Measurements from ENCODE around the gene MAP4K4. TPM values are rescaled to one million over a fixed set of nuclear protein-coding genes. Genes with fewer than 3 reads are reported as not detected.

MAP4K4 gene
- total RNA-seq, 1 experiment from 2014 or later: 37.6 TPM

DNA sequence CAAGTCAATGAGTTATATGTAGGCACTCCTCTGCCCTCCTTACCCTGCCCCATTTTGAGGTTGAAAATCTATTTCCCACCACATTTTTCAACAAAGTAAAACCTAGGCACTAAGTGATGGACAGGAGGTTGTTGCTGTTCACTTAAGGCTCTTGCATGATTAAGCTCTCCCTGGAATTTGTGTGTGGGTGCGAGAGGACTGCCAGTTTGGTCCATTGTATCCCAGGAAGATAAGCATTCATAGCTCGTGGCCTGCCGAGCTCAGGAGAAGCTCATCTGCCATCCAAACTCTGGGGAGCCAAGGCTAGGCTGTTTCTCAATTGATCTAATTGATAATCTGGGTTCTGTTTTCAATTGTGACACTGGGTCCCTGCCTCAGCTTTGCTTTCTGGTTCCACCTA, 4.7 kb upstream of the MAP4K4 start:
- no peak for DNase-seq (ENCODE audit: low read depth)

DNA sequence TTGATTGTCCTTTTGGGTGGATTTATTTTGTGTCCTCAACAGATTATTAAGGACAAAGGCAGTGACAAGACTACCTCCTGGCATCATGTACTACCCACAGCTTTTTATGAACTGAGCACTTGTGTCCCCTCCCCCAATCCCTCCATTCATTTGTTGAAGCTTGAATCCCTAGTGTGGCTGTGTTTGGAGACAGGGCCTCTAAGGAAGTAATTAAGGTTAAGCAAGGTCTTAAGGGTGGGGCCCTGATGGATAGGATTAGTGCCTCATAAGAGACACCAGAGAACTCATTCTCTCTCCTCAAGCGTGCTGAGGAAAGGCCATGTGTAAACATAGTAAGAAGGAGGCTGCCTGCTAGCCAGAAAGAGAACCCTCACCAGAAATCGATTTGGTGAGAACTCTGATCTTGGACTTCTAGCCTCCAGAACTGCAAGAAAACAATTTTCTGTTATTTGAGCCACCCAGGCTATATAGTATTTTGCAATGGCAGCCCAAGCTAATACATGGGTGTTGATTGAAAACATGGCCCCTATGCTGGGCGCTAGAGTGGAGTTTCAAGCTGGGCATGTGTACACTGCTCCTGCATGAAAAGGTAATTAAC, 3.4 kb upstream of the MAP4K4 start:
- DNase-seq (ENCODE audit: low read depth): no peak

DNA sequence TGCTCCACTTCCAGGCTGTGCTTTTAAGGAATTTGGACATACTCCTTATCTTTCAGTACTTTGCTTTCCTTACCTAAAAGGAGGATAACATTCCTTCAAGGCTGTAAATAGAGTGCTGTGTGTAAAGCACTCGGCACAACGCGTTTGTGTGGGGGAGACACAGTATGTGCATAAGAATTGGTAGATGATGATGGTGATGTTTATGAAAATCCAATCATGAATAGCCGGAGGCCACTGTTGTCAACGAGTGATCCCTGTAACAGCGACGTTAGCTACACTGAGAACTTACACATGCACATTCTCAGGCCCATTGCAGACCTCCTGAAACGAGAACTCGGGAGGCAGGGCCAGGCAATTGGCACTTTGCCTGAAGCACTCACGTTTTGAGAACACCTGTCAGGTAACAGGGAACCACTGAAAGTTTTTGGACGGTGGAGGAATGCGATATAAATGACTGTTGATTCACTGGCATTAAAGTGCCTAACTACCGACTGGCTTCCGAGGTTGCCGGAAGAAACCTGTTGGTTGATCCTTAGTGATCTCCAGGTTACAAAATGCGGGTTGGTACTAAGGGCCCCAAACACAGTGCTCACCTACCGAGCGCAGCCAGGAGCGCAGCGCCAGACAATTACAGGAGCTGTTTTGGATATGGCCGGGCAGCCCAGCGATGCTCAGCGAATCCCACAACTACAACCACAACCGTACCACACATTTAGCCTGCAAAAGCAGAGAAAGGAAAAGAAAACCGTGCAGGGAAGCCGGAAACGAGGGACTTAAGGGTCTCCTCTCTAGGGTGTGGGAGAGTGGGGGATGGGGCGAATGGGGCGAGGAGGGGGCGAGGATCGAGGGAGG, 1.0 kb upstream of the MAP4K4 start:
- no peak for DNase-seq (ENCODE audit: low read depth)

DNA sequence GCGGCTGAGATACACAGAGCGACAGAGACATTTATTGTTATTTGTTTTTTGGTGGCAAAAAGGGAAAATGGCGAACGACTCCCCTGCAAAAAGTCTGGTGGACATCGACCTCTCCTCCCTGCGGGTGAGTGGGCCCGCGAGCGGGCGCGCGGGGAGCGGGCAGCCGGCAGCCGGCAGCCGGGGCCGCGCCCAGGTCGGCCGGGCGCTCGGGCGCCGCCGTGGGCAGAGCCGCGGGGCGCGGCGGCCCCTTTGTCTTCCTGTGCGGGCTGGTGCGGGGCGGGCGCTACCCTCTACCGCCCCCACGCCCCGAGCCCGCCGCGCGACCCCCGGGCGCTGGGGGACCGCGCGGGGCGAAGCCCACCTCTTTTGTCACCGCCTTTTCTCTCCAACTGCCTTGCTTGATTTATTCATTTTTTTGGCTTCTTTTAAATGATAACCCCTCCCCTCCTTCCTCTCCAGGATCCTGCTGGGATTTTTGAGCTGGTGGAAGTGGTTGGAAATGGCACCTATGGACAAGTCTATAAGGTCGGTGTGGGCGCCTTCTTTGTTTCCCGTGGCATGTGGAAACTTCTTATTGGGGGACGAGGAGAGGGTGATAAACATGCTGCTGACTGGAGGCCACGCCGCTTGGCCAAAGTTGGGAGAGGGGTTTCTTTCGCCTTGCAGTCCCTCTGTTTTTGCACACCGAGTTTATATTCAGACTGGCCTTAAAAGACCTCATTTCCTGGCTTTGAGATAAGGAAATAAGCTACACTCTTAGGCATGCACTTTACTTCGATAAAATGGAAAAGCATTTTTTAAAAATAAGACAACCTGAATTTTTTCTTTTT, 722 bp downstream of the MAP4K4 start:
- DNase-seq (ENCODE audit: low read depth): peak; percentile 33

DNA sequence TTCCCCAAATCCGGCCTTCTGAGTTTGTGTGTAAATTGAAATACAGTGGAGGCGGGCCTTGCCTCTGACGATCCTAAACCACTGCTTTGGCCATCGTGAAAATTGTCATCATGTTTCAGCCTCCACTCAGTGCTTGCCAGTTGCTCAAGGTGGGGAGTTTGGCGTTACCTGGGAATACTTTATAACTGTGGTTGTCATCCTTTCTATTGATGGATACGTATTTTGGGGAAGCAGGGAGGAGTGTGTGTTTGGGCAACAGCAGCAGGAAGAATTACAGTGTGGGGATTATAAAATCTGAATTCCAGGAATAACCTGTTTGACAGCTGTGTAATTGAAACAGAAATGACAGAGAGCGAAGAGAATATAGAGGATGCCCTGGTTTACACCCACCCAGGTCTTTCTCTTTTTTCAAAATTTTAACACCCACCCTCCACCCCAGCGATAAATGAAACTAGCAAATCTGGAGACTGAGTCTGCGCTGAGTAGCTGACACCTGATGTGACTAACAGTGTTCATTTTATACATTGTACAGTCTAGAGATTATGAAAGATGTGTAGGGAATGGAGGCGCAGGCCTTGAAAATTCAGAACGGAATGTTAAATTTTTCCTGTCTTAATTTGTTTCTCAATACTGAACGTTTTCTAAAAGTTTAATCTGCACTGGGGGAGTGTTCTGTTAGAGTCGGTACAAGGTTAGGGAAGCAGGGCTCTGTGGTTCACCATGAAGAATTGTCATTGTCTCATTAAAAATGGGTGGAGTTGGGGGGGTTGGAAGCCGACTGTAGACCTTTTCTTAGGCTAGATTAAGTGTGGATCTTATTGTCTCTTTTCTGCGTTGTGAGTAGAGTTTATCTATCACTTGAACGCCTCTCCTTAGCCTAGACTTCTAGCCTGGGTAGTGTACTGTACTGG, 1.6 kb downstream of the MAP4K4 start:
- peak; percentile 50 for DNase-seq (ENCODE audit: low read depth)

DNA sequence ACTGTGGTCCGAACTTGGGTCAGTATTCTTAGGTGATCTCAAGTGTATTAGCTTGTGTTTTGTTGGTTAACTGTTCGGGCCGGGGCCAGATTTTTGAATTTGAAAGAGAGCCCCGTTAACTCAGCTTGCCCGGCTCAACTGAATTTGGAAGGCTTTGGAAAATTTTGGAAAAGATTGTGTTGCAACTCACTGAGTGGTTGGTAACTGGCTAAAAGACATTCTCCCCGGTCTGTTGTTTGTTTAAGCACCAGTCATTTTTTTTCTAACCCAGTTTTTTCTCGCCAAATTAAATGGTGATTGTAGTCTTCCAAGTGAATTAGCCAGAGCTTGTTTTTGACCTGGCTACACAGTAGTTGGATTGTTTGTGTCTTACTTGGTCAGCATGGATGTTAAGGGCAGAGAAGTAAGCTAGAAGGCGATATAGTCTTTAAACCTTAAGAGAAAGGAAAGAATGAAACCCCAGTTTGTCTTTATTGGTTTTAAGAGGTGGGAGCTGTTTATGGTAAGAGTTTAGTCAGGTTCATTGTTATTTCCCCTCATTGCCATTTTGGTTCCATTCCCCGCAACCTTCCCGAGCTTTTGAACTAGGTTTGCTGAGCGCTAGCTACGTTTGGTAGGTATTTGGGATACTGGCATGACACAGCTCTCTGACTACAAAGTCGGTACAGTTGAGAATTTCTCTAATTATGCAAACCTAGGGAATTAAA, 2.4 kb downstream of the MAP4K4 start:
- DNase-seq (ENCODE audit: low read depth): peak; percentile 47

DNA sequence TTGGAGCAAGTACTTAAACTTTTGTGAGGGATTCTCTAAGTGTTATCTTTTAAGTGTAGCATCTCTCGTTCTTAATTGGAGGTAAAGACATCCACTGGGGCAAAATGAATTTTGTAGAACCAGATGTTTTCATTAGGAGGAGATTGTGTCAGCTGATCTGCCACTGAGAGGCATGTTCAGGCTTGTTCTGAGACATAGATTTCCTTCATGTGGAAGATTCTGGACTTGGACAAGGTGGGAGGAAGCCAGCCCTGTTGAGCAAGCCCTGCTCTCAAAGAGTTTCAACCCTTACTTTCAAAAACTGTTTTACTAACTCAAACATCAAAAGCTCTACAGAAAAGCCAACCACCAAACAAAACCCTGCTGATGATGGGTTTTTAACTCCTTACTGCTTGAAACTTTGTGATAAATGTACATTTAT, 6.5 kb downstream of the MAP4K4 start:
- DNase-seq (ENCODE audit: low read depth): no peak

DNA sequence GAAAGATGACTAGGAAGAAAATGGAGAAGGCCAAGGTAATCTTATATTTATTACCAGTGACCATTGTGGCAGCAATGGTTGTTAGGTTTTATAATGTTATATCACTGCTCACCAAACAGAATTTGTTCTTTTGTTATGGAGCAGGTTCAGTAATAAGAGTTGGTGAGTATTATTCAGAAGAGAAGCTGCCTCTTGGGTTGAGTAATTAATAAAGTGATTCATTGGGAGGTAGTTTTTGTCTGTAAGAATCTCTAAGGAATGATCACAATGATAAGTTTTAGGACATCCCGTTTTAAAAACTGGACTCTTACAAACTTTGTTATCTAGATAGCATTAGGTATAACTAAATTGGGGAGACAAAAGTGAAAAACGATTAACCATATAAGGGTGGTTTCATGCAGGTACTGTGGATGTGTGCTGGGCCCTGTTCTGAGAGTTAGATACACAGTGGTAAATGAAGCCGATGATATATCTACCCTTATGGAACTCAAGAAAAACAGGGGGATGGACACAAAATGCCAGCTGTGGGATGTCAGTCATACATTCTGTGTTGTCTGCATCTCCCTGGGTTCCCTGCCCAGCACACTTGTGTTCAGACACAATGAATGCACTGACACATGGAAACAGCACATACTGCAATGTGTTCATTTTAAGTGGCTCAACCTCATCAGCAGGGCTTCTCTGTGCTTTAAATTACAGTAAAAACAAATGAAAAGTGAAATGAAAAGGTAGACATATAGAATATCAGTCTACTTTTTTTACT, 7.5 kb downstream of the MAP4K4 start:
- DNase-seq (ENCODE audit: low read depth): no peak

DNA sequence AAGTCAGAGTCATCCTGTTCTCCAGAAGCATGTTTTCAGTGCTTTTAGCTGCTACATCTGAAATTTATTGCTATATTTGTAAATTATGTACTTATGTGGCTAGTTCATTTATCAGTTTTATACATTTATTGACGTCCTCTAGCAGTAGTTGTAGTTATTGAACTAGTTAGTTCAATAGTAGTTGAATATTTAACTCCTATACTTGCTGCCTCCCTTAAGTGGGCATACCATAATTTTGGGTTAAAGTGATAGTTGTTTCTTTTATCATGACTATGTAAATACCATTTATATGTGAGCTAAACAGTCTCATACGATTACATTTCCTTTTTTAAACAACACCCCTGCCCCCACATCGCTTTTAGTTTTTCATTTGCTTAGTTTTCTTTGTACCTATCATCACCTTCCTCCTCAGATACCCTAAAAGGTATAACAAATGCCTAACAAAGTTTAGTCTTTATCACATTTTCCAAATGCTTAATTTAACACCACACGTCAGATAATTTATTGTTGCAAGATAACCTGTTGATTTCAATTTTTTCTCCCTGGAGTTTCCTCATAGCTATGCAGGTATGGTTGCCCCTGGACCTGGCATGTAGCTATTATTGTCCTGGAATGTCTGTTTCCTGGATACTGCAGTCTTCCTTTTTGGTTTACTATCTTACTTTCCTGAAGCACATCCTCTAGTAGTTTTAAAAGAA, 8.8 kb downstream of the MAP4K4 start:
- DNase-seq (ENCODE audit: low read depth): no peak

DNA sequence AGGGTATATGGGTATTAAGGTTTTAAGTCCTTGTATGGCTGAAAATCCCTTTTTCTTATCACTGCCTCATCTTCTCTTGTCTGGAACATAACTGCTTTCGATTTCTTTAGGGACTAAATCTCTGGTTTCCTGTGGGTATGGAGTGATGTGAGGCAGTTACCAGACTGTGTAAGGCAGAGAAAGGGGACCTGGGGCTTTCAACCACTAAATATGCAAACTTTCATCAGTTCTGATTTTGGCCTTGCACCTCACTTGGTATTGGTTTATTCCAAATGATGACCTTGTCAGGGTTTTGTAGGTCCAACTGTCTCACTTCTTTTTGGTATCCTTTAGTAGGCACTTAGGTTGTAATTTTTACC, 9.3 kb downstream of the MAP4K4 start:
- no peak for DNase-seq (ENCODE audit: low read depth)

DNA sequence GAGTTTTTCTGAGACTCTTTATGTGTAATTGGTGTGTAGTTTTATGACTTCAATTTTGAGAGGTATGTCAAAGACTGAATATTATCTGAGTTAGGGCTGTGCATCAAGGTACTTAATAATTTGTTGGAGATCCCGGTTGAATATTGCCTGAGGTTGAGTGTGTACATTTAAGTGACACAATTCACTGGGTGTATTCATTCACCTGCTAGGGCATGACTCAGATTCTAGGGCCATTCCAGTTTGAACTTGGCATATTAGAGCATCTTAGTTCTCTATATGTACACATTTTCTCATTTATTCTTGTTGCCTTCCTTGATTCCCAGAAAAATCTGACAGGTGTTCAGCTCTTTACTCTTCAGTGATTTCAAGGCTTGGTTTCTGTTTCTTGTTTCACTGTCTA, 12.5 kb downstream of the MAP4K4 start:
- no peak for DNase-seq (ENCODE audit: low read depth)

DNA sequence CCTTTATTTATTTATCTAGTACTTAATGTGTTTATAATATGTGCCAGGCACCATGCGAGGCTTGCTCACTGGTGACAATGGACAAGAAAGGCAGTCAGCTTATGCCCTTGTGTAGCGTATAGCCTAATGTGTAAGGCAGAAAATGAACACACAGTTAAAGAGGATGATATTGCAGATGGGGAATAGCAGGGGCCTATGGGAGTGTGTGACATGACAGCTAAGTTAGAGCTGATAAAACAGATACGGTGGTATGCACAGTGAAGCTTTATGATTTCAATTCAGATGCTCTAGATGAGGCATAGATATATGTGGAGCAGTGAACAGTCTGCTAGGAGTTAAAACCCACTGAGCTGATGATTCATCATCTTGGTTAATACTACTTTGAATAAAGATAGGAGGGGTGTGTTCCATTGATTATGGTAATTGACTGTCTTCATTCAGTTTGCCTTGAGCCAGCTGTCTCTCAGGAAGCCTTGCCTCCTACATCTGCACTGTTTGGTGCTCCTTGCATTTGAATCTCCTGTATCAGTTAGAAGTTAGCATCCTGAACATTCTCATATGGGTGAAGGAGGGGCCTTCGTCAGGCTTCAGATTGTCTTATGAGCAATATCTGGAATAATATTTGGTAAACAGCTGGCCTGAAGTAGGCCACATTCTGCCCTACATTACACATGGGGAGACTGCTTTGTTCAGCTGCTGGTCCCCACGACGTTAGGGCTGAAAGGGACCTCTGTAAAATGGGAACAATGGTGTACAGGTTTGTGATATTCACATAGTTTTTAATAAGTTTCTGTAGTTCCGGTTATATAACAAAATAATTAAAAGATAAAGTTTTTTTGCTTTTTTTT, 13.2 kb downstream of the MAP4K4 start:
- DNase-seq (ENCODE audit: low read depth): peak; percentile 34

DNA sequence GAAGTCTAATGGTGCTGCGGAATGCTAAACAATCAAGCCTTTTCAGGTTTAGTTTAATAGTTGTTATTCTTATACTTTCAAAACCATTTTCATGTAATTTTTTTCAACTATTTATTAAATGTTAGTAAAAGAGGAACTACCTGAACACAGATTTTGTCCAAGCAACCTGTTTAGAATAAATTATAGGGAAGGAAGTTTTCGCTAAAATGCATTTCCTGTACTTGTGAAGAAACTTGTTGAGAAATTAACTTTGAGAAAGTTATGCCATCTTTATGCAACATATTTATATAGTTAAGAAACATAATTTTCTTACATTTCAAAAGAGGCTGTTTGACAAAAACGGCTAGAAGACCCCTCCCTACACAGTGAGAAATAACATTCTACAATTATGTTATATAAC, 16.6 kb downstream of the MAP4K4 start:
- no peak for DNase-seq (ENCODE audit: low read depth)

DNA sequence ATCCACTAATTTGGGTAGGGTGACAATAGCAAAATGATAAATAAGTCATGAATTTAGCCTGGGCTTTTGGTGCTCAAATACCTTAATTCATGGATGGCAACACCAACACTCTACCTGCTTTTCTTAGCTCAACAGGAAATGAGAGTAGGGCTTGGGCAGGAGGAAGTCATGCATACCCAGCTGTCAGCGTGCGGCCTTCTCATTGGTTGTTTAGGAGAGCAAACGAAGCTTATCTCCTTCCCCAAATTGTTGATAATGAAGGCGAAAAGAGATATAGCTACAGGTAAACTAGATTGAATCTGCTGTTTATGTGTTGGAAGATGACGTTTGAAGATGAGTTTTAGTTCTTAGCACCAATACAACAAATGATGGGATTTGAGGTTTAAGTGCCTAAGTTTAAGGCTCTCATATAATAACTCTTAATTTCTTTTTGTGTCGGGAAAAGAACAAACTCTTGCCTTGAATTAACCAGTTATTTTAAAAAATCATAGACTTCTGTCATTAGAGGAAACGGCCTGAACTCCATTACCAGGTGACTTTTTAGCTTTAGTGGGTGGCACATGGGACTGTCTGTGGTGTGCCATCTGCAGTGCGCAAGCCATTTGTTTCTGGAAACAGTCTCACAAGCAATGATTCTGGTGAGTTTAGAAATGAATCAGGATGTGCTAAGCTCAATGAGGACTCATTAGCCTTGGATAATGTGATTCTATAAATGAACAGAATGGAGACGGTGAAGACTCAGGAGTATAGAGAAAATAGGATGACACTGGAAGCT, 19.8 kb downstream of the MAP4K4 start:
- DNase-seq (ENCODE audit: low read depth): no peak

DNA sequence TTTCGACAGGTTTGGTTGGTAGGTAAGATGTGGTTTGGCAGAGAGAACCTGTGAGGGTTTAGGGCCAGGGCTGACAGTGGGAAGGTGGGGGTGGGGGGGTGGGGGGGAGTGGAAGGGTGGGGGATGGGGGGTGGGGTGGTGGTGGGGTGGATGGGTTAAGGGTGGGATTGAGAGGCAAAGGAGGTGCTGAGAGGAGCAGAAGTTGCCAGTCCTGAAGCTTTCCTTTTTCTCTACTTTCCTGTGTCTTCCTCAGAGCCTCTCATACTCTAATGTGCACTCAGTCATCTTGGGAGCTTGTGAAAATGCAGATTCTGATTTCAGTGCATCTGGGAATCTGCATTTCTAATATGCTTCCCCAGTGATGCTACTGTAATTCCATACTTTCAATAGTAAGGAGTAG, 21.0 kb downstream of the MAP4K4 start:
- no peak for DNase-seq (ENCODE audit: low read depth)

DNA sequence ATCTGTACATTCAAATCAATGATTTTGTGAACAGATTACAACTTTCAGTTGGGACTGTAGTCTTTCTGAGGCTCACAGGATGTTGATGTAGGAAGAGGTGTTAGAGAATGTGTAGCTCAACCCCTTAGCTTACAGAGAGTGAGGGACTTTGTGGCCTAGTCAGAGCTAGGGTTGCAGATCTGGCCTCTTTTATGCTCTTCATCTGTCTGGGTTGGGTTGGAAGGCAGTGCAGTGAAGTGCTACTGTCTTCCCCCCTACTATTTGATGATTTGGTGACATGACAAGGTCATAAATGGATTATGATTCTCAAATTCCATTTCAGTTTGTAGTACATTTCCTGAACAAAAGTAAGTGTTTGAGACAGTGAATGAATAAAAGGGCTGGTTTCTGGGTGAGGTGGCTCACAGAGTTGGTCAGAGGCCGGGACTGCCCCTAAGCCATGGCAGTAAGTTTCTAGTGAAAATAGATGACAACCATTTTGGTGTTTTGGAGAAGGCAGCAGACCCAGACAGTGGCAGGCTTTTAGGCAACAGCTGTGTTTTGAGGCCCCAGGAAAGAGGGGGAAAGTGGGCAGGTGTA, 21.6 kb downstream of the MAP4K4 start:
- DNase-seq (ENCODE audit: low read depth): no peak

DNA sequence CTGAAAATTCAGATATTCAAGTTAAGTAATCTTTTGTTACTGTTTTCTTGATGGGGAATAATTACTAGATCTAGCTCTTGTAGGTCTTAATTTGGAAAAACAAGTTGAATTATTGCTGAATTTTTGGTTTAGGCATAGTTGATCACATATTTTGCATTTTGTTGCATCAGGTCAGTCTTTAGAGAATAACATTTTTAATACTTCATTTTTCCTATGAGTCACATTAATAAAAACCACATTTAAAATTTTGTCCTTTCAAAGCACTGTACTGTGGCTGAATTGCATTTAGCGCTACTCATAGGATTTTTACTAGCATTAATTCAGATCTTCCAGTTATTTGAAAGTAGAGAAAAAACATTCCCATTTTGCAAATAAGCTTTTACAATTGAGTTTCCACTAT, 23.2 kb downstream of the MAP4K4 start:
- DNase-seq (ENCODE audit: low read depth): no peak
